Smooth muscle cell (in vitro differentiated cells): ENCODE data around the gene COL1A1. TPM values are rescaled to one million over a fixed set of nuclear protein-coding genes. Genes with fewer than 3 reads are reported as not detected.

ENCODE experiments used
- DNase-seq: peaks from one replicate; lab custom pipeline; 2025; ENCODE audit not compliant: unreplicated experiment; lab: John Stamatoyannopoulos, UW
- H2AFZ ChIP-seq: fragments of 200-600 bp; sonication (generic); 2 replicates; pipeline ENCODE4 v1.6.0; 2016; ENCODE audit warnings: antibody characterized with exemption, low read depth, mild to moderate bottlenecking
- H3F3A ChIP-seq: fragments of 200-600 bp; sonication (generic); 2 replicates; pipeline ENCODE4 v1.6.0; 2017; ENCODE audit warnings: antibody characterized with exemption, low read depth
- H3K27ac ChIP-seq: fragments of 200-600 bp; sonication (generic); 2 replicates; pipeline ENCODE4 v1.5.1; 2016; ENCODE audit warnings: low read depth, mild to moderate bottlenecking
- H3K27me3 ChIP-seq: fragments of 200-600 bp; sonication (generic); 2 replicates; pipeline ENCODE4 v1.6.1; 2016; ENCODE audit warnings: low read depth, mild to moderate bottlenecking
- H3K36me3 ChIP-seq: fragments of 200-600 bp; sonication (generic); 2 replicates; pipeline ENCODE4 v1.5.1; 2016; ENCODE audit warnings: low read depth
- H3K4me1 ChIP-seq: fragments of 200-600 bp; sonication (generic); 2 replicates; pipeline ENCODE4 v1.5.1; 2016; ENCODE audit warnings: low read depth
- H3K4me2 ChIP-seq: fragments of 200-600 bp; sonication (generic); 2 replicates; pipeline ENCODE4 v1.6.0; 2016; ENCODE audit warnings: mild to moderate bottlenecking
- H3K4me3 ChIP-seq: fragments of 200-600 bp; sonication (generic); 2 replicates; pipeline ENCODE4 v1.5.1; 2016; ENCODE audit warnings: mild to moderate bottlenecking
- H3K79me2 ChIP-seq: fragments of 200-600 bp; sonication (generic); 2 replicates; pipeline ENCODE4 v1.6.0; 2016; ENCODE audit warnings: low read depth, mild to moderate bottlenecking
- H3K9ac ChIP-seq: fragments of 200-600 bp; sonication (generic); 2 replicates; pipeline ENCODE4 v1.6.0; 2016; ENCODE audit warnings: low read depth
- H3K9me3 ChIP-seq: fragments of 200-600 bp; sonication (generic); replicated peaks from 2 replicates; pipeline ENCODE4 v1.5.1; 2016; ENCODE audit warnings: low read depth
- H4K20me1 ChIP-seq: fragments of 200-600 bp; sonication (generic); 2 replicates; pipeline ENCODE4 v1.6.0; 2016; ENCODE audit warnings: low read depth
- WGBS: methylation state at CpG from one replicate; pipeline ENCODE4 v1.1.7; 2016; ENCODE audit warnings: low lambda C conversion rate; 5-methylcytosine and 5-hydroxymethylcytosine counted together
- polyA plus RNA-seq: library from polyadenylated mRNA; unstranded; fragments of >200 nt; fragmentation: Nextera tagmentation; extraction: Ambion mirVana; gene quantifications from 2 replicates; pipeline ENCODE4 v1.2.1, GENCODE V29; 2016
- total RNA-seq: library from RNA; depleted of rRNA; stranded (reverse); fragments of >200 nt; gene quantifications from 2 replicates; pipeline ENCODE4 v1.2.3, GENCODE V29; 2014
- TF ChIP-seq, protein P1 (sequence below): fragments of 200-600 bp; sonication (generic); IDR thresholded peaks from 2 replicates; pipeline ENCODE4 v1.5.1; 2017; ENCODE audit warnings: borderline replicate concordance, mild to moderate bottlenecking, antibody characterized with exemption; ENCODE audit not compliant: insufficient read depth, poor library complexity, severe bottlenecking

COL1A1 gene
- total and polyA plus RNA-seq, 2 experiments from 2014 or later: 4,141 to 25,649 TPM

DNA sequence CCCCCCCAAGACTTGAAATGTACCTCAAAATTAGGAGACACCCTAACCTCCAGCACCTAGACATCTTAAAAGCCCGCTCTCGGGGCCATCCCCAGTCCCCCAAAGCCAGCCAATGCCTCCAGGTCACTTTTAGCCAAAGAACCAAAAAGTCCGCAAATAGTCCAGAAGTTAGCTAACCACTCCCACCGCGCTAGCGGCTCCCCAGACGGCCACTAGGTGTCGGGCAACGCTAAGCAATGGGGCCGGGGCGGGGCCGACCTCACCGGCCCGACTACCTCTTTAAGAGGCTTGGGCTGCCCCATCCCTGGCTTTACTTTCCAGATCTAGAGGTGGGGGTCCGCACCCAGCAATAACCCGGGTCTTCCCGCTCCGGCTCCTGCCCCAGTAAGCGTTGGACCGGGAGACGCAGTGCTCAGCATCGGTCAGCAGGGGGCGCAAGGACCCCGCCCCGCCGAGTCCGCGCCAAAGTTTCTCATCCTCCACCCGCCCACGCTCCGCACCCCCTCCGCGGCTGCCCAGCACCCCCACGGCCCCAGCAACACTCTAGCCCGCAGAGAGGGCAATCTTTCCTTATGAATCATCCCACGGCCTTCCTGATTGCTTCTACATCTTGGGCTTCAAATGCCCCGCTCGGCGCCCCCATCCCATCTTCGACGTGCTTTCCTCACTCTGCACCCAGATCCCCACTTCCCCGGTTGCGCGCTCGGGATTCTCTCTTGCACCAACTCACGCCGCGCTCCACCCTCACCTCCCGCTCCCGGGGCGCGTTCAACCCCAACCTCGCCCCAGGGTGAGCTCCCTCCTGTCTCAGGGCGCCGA, 765 bp downstream of the COL1A1 start:
- peaks cover 79% of the 10 kb centered on the region for H3K79me2 ChIP-seq
- under 1% methylated on average over 39 of the region's 55 CpGs for WGBS

DNA sequence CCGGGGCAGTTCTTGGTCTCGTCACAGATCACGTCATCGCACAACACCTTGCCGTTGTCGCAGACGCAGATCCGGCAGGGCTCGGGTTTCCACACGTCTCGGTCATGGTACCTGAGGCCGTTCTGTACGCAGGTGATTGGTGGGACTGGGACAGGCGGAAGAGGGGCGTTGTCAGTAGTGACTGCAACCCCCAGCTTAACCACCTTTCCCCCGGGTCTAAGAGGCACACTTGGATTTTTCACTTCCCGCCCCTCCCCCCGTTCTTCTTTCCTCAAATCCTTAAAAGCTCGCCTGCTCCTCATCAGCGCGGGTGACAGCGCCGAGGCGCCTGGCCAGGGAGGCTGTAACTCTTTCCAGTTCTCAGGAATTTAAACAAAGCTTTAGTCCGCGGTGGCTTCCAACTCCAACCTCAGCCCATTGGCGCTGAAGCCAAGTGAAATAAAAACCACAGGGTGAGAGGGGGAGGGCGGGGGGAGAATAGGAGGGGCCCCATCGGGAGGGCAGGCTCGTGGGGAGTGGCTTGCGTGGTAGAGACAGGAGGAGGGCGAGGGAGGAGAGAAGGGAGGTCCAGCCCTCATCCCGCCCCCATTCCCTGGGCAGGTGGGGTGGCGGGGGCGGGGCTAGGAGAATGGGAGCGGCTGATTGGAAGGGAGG, 1.5 kb downstream of the COL1A1 start:
- H3K4me1 ChIP-seq: peaks cover 21% of the 10 kb centered on the region
- TF ChIP-seq, protein P1, sequence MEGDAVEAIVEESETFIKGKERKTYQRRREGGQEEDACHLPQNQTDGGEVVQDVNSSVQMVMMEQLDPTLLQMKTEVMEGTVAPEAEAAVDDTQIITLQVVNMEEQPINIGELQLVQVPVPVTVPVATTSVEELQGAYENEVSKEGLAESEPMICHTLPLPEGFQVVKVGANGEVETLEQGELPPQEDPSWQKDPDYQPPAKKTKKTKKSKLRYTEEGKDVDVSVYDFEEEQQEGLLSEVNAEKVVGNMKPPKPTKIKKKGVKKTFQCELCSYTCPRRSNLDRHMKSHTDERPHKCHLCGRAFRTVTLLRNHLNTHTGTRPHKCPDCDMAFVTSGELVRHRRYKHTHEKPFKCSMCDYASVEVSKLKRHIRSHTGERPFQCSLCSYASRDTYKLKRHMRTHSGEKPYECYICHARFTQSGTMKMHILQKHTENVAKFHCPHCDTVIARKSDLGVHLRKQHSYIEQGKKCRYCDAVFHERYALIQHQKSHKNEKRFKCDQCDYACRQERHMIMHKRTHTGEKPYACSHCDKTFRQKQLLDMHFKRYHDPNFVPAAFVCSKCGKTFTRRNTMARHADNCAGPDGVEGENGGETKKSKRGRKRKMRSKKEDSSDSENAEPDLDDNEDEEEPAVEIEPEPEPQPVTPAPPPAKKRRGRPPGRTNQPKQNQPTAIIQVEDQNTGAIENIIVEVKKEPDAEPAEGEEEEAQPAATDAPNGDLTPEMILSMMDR: no peak
- H2AFZ ChIP-seq: no peak overlapping the region
- no peaks in the 10 kb centered on the region for H3K27me3 ChIP-seq
- under 1% methylated on average over 32 of the region's 36 CpGs for WGBS
- H3K27ac ChIP-seq: peak overlapping the region; percentile 99
- DNase-seq: peak; percentile 76
- H4K20me1 ChIP-seq: peaks cover 65% of the 10 kb centered on the region
- H3K79me2 ChIP-seq: peaks cover 86% of the 10 kb centered on the region
- peak overlapping the region; percentile 89 for H3K4me3 ChIP-seq
- H3K9ac ChIP-seq: peak overlapping the region; percentile 93
- no peaks in the 10 kb centered on the region for H3K9me3 ChIP-seq
- H3K36me3 ChIP-seq: peaks cover 20% of the 10 kb centered on the region
- H3F3A ChIP-seq: peaks cover 62% of the 10 kb centered on the region
- H3K4me2 ChIP-seq: peak overlapping the region; percentile 99

More for the DNA sequence above, 765 bp downstream of the COL1A1 start:
- Histone ChIP-seq H3K27ac (peak overlapping the region; percentile 99), H3K4me3 (peak overlapping the region; percentile 89), H3K9ac (peak overlapping the region; percentile 93), H3K27me3 (no peaks in the 10 kb centered on the region), H3F3A (peaks cover 58% of the 10 kb centered on the region), H3K4me1 (peaks cover 28% of the 10 kb centered on the region), H3K9me3 (no peaks in the 10 kb centered on the region), H3K36me3 (peaks cover 20% of the 10 kb centered on the region), H2AFZ (no peak overlapping the region), H3K4me2 (peak overlapping the region; percentile 99), H4K20me1 (peaks cover 58% of the 10 kb centered on the region)
- TF ChIP-seq, protein P1: peak; percentile 95
- peak; percentile 90 for DNase-seq

DNA sequence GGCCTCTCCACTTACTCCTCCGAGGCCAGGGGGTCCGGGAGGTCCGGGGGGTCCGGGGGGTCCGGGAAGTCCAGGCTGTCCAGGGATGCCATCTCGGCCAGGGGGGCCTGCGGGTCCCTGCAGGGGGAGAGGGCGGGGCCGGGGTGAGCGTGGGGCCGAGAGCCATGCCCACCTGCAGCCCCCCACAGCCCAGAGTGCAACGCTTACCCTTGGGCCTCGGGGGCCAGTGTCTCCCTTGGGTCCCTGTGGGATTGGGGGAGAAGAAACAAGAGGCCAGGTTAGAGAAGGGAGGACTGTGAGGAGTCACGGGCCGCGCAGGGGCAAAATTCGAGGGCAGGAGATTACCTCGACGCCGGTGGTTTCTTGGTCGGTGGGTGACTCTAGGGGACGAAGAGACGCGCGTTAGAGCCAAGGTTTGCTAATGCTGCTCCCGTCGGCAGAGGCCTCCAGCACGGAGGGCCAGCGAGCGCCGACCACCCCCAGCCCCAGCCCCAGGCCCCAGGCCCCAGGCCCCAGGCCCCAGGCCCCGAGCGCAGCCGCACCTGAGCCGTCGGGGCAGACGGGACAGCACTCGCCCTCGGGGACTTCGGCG, 2.1 kb downstream of the COL1A1 start:
- TF ChIP-seq, protein P1: no peak
- Histone ChIP-seq H3K9me3 (no peaks in the 10 kb centered on the region), H3K27ac (peak overlapping the region; percentile 99), H3K4me2 (peak overlapping the region; percentile 99), H4K20me1 (peaks cover 71% of the 10 kb centered on the region), H3K9ac (peak overlapping the region; percentile 93), H2AFZ (no peak overlapping the region), H3K4me1 (peaks cover 17% of the 10 kb centered on the region), H3K79me2 (peaks cover 90% of the 10 kb centered on the region), H3K4me3 (peak overlapping the region; percentile 89), H3F3A (peaks cover 61% of the 10 kb centered on the region), H3K27me3 (no peaks in the 10 kb centered on the region), H3K36me3 (peaks cover 20% of the 10 kb centered on the region)
- WGBS: 20% methylated on average over 30 of the region's 41 CpGs
- no peak for DNase-seq
